ENCODE data around the gene CHCHD3. TPM values are rescaled to one million over a fixed set of nuclear protein-coding genes. Genes with fewer than 3 reads are reported as not detected.
A peak's percentile ranks its signal among the peaks of the same experiment; 100 is the strongest.

Gene CHCHD3
- total RNA-seq, 1 experiment from 2014 or later = 114 TPM

GRCh38 chr7:133048589-133048988 lies 33.3 kb downstream of the CHCHD3 start (continued):
- TF ChIP-seq AR (CRISPR knock-in tag; IDR thresholded peaks at IDR 0.05) (no peak), ATF2 (CRISPR knock-in tag; IDR thresholded peaks at IDR 0.05; ENCODE audit: borderline replicate concordance, low read depth) (no peak), TEAD1 (CRISPR knock-in tag; IDR thresholded peaks at IDR 0.05) (no peak)

- H3K4me3 Mint-ChIP-seq = no peak overlapping the region
- no peaks in the 10 kb centered on the region for H3K27me3 Mint-ChIP-seq (ENCODE audit: low read depth)
- H3K4me1 Mint-ChIP-seq = peaks cover 62% of the 10 kb centered on the region
- ChIA-PET CTCF (no interaction called here), POLR2A (no interaction called here)
- TF ChIP-seq TCF7 (CRISPR knock-in tag; IDR thresholded peaks at IDR 0.05; ENCODE audit: low read depth) (no peak), ZBTB43 (CRISPR knock-in tag; IDR thresholded peaks at IDR 0.05) (no peak), SP1 (CRISPR knock-in tag; conservative IDR thresholded peaks at IDR 0.05) (no peak), ZMAT4 (CRISPR knock-in tag; IDR thresholded peaks at IDR 0.05) (no peak), GRHL2 (CRISPR knock-in tag; IDR thresholded peaks at IDR 0.05; ENCODE audit: insufficient replicate concordance, severe bottlenecking) (no peak)
- H3K36me3 Mint-ChIP-seq = peaks cover 8% of the 10 kb centered on the region
- ATAC-seq (no peak), DNase-seq (ENCODE audit: low spot score) (no peak)
- H3K27ac Mint-ChIP-seq = peak overlapping the region; percentile 63
- no peaks in the 10 kb centered on the region for H3K9me3 Mint-ChIP-seq
These were observed 34.6 kb downstream of the CHCHD3 start for GRCh38 chr7:133047321-133047720.

- peak overlapping the region; percentile 52 for H3K27ac Mint-ChIP-seq
- peaks cover 69% of the 10 kb centered on the region for H3K4me1 Mint-ChIP-seq
- ATAC-seq (peak; percentile 96), DNase-seq (ENCODE audit: low spot score) (peak; percentile 62)
- no peaks in the 10 kb centered on the region for H3K27me3 Mint-ChIP-seq (ENCODE audit: low read depth)
- no peaks in the 10 kb centered on the region for H3K9me3 Mint-ChIP-seq
- TF ChIP-seq TP53 (CRISPR knock-in tag; IDR thresholded peaks at IDR 0.05) (no peak), TEAD1 (CRISPR knock-in tag; IDR thresholded peaks at IDR 0.05) (peak; percentile 18; the same call in 1 of the 2 replicates)
- H3K4me3 Mint-ChIP-seq = peak overlapping the region; percentile 12; the same call in 1 of the 2 replicates
- CTCF ChIA-PET = interaction anchor here (0.6 to 1.4 kb wide), 6 partner anchors 12 to 1096 kb away, joined by 3 to 6 read pairs (median 3); no protein-coding TSS in a partner anchor
- peaks cover 8% of the 10 kb centered on the region for H3K36me3 Mint-ChIP-seq
- POLR2A ChIA-PET = no interaction called here
These were observed 37.0 kb downstream of the CHCHD3 start for GRCh38 chr7:133044722-133045473.

GRCh38 chr7:133040674-133041073 lies 41.2 kb downstream of the CHCHD3 start:
- Mint-ChIP-seq H3K4me1 (peaks cover 46% of the 10 kb centered on the region), H3K27me3 (ENCODE audit: low read depth) (no peaks in the 10 kb centered on the region), H3K27ac (peak overlapping the region; percentile 18; the same call in 1 of the 2 replicates), H3K9me3 (no peaks in the 10 kb centered on the region), H3K4me3 (no peak overlapping the region), H3K36me3 (no peaks in the 10 kb centered on the region)
- no peak for DNase-seq (ENCODE audit: low spot score)
- ChIA-PET POLR2A (no interaction called here), CTCF (interaction anchor here (1.1 kb wide), 1 partner anchor 10 kb away, joined by 6 read pairs; no protein-coding TSS in a partner anchor)
- ATAC-seq = no peak
- TF ChIP-seq TP53 (CRISPR knock-in tag; IDR thresholded peaks at IDR 0.05) (no peak), MYBL2 (CRISPR knock-in tag; IDR thresholded peaks at IDR 0.05) (no peak)

All from WTC11 (cell line).